ENCODE data around the gene FHL2. TPM values are rescaled to one million over a fixed set of nuclear protein-coding genes. Genes with fewer than 3 reads are reported as not detected.

FHL2 gene
- total and polyA plus RNA-seq, 2 of the 13 experiments (the other 11 are each of a cell fraction or from before 2014, with no cell fraction given): 1.9 to 74.8 TPM

DNA sequence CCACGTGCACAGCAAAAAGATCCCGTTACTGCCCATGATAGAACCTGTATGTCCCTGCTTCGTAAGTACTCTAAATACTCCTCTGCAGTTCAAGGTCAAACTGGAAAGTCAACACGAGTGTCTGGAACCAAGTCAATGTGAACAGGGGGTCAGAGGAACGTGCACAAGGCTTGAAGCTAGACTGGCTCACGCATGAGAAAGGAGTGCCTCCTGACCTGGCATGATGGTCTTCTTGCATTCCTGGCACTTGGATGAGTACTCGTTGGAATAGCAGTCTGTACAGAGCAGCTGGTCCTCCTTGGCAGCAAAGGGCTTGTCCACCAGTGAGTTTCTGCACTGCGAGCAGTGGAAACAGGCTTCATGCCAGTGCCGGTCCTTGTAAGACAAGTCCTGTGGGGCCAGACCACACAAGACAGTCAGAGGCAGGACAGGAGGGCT lies 25.5 kb downstream of the FHL2 start (continued):
- TF ChIP-seq, protein P1, sequence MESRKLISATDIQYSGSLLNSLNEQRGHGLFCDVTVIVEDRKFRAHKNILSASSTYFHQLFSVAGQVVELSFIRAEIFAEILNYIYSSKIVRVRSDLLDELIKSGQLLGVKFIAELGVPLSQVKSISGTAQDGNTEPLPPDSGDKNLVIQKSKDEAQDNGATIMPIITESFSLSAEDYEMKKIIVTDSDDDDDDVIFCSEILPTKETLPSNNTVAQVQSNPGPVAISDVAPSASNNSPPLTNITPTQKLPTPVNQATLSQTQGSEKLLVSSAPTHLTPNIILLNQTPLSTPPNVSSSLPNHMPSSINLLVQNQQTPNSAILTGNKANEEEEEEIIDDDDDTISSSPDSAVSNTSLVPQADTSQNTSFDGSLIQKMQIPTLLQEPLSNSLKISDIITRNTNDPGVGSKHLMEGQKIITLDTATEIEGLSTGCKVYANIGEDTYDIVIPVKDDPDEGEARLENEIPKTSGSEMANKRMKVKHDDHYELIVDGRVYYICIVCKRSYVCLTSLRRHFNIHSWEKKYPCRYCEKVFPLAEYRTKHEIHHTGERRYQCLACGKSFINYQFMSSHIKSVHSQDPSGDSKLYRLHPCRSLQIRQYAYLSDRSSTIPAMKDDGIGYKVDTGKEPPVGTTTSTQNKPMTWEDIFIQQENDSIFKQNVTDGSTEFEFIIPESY (CRISPR knock-in tag; IDR thresholded peaks at IDR 0.05): 0 out of 2 replicates have a peak, but pooled peaks have one; percentile 13
- no peak for TF ChIP-seq HDAC2 (CRISPR knock-in tag; IDR thresholded peaks at IDR 0.05)
- TF ChIP-seq FOXA1 (IDR thresholded peaks at IDR 0.05): no peak
- TF ChIP-seq FOXA1 (CRISPR knock-in tag; IDR thresholded peaks at IDR 0.05): peak; percentile 62
- no peak for TF ChIP-seq HDAC6 (IDR thresholded peaks at IDR 0.05; ENCODE audit: low read depth, low read length)
- TF ChIP-seq RFXANK (CRISPR knock-in tag; IDR thresholded peaks at IDR 0.05): no peak
- TF ChIP-seq RARA (CRISPR knock-in tag; IDR thresholded peaks at IDR 0.05): peak; percentile 84
- TF ChIP-seq SALL1 (CRISPR knock-in tag; IDR thresholded peaks at IDR 0.05): peak; percentile 22; the same call in 1 of the 2 replicates
- TF ChIP-seq STAG1 (CRISPR knock-in tag; IDR thresholded peaks at IDR 0.05): no peak
- no peak for TF ChIP-seq KDM3A (CRISPR knock-in tag; IDR thresholded peaks at IDR 0.05; ENCODE audit: low read depth)
- no peak for TF ChIP-seq POLR2G (IDR thresholded peaks at IDR 0.05; ENCODE audit: low read depth, low read length)
- TF ChIP-seq, protein P2, sequence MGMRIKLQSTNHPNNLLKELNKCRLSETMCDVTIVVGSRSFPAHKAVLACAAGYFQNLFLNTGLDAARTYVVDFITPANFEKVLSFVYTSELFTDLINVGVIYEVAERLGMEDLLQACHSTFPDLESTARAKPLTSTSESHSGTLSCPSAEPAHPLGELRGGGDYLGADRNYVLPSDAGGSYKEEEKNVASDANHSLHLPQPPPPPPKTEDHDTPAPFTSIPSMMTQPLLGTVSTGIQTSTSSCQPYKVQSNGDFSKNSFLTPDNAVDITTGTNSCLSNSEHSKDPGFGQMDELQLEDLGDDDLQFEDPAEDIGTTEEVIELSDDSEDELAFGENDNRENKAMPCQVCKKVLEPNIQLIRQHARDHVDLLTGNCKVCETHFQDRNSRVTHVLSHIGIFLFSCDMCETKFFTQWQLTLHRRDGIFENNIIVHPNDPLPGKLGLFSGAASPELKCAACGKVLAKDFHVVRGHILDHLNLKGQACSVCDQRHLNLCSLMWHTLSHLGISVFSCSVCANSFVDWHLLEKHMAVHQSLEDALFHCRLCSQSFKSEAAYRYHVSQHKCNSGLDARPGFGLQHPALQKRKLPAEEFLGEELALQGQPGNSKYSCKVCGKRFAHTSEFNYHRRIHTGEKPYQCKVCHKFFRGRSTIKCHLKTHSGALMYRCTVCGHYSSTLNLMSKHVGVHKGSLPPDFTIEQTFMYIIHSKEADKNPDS (CRISPR knock-in tag; IDR thresholded peaks at IDR 0.05): peak; percentile 99
- no peak for TF ChIP-seq RCOR2 (CRISPR knock-in tag; IDR thresholded peaks at IDR 0.05)
- TF ChIP-seq ZNF44 (CRISPR knock-in tag; IDR thresholded peaks at IDR 0.05): no peak
- TF ChIP-seq KAT2B (IDR thresholded peaks at IDR 0.05; ENCODE audit: borderline replicate concordance, low read depth, low read length): no peak
- TF ChIP-seq SKI (IDR thresholded peaks at IDR 0.05; ENCODE audit: partially characterized antibody): peak; percentile 56
- TF ChIP-seq BORCS8-MEF2B (CRISPR knock-in tag; IDR thresholded peaks at IDR 0.05): no peak
- no peak for TF ChIP-seq ZNF24 (IDR thresholded peaks at IDR 0.05)
- TF ChIP-seq SYNCRIP (IDR thresholded peaks at IDR 0.05; ENCODE audit: insufficient read depth, low read depth, low read length): no peak
- TF ChIP-seq MYC (CRISPR knock-in tag; IDR thresholded peaks at IDR 0.05; ENCODE audit: borderline replicate concordance): peak; percentile 19; the same call in 1 of the 2 replicates
- TF ChIP-seq, protein P3, sequence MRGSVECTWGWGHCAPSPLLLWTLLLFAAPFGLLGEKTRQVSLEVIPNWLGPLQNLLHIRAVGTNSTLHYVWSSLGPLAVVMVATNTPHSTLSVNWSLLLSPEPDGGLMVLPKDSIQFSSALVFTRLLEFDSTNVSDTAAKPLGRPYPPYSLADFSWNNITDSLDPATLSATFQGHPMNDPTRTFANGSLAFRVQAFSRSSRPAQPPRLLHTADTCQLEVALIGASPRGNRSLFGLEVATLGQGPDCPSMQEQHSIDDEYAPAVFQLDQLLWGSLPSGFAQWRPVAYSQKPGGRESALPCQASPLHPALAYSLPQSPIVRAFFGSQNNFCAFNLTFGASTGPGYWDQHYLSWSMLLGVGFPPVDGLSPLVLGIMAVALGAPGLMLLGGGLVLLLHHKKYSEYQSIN (CRISPR knock-in tag; IDR thresholded peaks at IDR 0.05; ENCODE audit: borderline replicate concordance): no peak
- TF ChIP-seq, protein P4, sequence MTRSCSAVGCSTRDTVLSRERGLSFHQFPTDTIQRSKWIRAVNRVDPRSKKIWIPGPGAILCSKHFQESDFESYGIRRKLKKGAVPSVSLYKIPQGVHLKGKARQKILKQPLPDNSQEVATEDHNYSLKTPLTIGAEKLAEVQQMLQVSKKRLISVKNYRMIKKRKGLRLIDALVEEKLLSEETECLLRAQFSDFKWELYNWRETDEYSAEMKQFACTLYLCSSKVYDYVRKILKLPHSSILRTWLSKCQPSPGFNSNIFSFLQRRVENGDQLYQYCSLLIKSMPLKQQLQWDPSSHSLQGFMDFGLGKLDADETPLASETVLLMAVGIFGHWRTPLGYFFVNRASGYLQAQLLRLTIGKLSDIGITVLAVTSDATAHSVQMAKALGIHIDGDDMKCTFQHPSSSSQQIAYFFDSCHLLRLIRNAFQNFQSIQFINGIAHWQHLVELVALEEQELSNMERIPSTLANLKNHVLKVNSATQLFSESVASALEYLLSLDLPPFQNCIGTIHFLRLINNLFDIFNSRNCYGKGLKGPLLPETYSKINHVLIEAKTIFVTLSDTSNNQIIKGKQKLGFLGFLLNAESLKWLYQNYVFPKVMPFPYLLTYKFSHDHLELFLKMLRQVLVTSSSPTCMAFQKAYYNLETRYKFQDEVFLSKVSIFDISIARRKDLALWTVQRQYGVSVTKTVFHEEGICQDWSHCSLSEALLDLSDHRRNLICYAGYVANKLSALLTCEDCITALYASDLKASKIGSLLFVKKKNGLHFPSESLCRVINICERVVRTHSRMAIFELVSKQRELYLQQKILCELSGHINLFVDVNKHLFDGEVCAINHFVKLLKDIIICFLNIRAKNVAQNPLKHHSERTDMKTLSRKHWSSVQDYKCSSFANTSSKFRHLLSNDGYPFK (CRISPR knock-in tag; IDR thresholded peaks at IDR 0.05; ENCODE audit: borderline replicate concordance): no peak
- TF ChIP-seq DPF2 (CRISPR knock-in tag; IDR thresholded peaks at IDR 0.05; ENCODE audit: borderline replicate concordance, low read depth): no peak
- TF ChIP-seq, protein P5, sequence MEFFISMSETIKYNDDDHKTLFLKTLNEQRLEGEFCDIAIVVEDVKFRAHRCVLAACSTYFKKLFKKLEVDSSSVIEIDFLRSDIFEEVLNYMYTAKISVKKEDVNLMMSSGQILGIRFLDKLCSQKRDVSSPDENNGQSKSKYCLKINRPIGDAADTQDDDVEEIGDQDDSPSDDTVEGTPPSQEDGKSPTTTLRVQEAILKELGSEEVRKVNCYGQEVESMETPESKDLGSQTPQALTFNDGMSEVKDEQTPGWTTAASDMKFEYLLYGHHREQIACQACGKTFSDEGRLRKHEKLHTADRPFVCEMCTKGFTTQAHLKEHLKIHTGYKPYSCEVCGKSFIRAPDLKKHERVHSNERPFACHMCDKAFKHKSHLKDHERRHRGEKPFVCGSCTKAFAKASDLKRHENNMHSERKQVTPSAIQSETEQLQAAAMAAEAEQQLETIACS (CRISPR knock-in tag; IDR thresholded peaks at IDR 0.05): no peak

All from HepG2 (cell line).